Activated T-helper 1 cell treated with Interleukin-2 at 50 U/mL for 16 hours (primary cell): Measurements from ENCODE around the gene SPPL3.

Experiments
- DNase-seq: peaks from one replicate; pipeline ENCODE4 v3.0.0-alpha.2; 2020; ENCODE audit warnings: low read depth

Gene SPPL3

GRCh38 chr12:120721866-120722265, 182.3 kb downstream of the SPPL3 start:
- no peak for DNase-seq

DNA sequence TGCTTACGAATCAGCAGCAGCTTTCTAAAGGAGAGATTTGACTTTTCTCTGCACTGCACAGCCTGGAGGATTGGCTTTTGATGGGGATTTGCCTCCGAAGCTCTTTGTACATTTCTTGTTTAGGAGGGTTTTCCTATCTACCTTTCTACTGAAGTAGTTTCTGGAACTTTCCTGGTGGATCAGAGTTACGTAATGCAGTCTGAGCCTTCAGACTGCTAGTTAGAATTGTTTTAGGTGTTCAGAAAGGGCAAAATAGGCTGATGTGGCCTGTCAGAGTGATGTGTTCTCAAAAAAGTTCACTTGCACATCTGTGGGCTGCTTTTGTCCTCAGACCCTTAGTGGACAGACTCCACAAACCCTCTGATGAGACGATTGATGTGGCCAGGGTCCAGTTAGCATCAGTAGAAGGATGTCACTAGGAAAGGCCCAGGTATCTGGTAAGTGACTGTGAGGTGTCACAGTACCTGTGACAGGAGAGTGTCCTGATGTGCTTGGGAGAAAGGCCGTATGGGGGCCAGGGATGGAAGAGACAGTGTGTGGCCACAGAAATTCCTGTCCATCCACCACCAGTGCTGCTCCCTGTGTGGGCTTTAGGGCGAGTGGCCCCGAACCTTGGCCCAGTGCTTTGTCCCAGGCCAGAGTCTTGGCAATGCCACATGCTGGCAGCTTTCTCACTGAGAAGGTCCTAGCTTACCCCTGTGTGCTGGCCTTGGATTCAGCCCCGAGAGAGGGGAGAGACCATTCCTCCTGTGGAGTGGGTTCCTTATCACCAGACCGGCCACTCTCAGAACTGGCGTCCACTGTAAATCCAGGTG, 183.0 kb downstream of the SPPL3 start:
- no peak for DNase-seq

DNA sequence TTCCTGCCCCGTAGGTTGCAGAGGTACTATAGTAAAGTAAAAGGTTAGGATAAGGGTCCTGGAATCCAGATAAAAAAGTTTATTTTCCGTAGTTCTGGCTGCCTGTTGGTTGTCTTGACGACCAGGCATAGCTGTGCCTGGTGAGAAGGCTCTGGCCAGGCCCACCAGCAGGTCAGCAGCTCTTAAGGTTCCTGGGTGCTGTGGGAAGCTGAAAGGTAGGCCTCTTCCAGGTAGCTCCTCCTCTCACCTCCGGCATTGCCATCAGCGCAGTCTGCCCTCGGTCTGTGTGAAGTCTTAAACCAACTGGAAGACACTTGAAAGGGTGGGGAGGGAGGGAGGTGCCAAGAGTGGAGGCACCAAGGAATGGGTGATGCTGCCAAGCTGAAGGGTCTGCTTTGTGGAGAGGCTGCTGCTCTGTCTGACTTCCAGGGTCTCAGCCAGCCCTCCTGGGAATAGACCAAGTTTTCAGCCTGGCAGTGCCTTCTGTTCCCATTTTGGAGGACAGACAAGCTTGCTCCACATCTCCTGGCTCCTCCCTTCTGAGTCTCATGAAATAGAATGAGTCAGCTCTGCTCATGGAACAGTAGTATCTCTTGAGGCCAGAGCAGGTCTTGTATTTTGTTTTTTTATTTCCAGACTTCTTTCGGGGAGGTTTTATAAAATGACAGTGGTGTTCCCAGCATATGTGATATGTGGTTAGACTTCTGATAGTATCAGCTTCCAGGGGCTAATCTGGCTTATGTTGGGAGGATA, 183.7 kb downstream of the SPPL3 start:
- DNase-seq = no peak

DNA sequence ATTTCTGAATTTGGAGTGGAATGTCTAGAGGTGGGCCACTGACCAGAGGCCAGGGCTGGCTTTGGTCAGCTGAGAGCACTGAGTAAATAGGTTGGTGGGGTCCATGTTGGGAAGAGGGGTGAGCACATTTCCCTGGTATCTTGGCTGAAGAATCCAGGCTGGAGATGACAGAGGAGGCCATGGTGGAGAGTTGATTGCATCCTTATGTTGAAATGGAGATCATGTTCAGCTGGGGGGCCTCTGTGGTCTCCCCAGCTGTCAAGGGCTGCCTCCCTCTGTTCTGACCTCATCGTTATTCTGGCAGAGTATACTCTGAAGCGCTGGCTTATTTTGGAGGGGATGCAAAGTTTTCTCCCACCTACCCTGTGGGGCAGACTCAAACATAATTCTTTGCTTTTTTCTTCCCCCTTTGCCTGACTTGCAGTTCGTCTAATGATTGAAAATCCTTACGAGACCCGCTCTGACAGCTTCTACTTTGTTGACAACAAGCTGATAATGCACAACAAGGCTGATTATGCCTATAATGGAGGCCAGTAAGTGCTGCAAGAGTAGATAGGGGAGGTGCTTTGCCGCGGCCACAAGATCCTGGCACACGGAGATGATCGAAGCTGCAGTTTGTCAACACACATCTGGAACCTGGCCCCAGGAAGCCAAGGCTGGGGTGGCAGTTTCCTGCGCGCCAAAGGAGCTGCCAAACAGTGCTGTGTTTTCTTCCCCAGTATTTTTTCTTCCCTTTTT, 184.5 kb downstream of the SPPL3 start:
- DNase-seq = no peak

DNA sequence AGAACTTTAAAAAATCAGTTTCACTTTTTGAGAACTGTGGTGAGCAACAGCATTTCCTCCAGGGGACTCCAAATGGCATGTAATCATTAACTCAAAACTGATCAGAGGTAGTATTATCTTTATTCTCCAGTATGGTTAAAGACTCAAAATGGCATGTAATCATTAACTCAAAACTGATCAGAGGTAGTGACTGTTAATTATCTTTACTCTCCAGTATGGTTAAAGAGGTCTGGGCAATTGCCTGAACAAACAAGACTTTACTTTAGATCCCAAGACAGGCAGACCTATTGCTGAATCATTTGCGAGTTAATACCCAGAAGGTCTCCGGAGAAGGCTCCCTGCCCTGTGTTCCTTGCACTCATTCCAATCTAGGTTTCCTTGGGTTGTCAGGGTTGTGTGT, 185.1 kb downstream of the SPPL3 start:
- no peak for DNase-seq

DNA sequence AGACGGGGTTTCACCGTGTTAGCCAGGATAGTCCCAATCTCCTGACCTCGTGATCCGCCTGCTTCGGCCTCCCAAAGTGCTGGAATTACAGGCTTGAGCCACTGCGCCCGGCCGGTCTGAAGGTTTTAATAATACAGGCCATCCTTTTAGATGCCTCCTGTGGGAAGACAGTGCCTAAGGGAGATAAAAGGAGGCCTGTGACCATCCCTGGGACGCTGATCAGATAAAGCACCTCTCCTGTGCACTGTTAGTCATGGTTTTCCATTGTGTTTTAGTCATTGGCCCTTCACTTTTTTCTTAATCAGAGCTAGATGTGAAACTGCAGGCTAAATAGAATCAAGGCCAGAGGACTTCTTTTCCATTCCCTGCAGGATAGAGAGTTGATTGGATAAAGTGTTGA, 186.1 kb downstream of the SPPL3 start:
- no peak for DNase-seq

- peak; percentile 48 for DNase-seq
These were observed 190.2 kb downstream of the SPPL3 start for GRCh38 chr12:120713861-120714482.

- no peak for DNase-seq
These were observed 191.5 kb downstream of the SPPL3 start for GRCh38 chr12:120712610-120713009.
